A549 (cell line): ENCODE data around the gene BBX. TPM values are rescaled to one million over a fixed set of nuclear protein-coding genes. Genes with fewer than 3 reads are reported as not detected.

Experiments
- ATAC-seq, 2 experiments: fragments of 200-7000 bp in 1 of 2; fragments of >200 bp in 1 of 2; cut with Nextera tagmentation in 1 of 2; cut with Tn5 transposase in 1 of 2; 3 replicates each; pipeline versions ENCODE4 v1.8.0 to v1.9.1; 2018 to 2020; ENCODE audit warnings: mild to moderate bottlenecking in 1 of 2, moderate library complexity in 1 of 2
- CTCF ChIA-PET: fragments of 300-600 bp; sonication (Branson Sonifier 250); formaldehyde crosslinking; extraction: SDS; loops from one replicate; lab custom pipeline; 2021; ENCODE audit warnings: antibody characterized with exemption, inconsistent platforms; lab: Yijun Ruan, JAX
- POLR2A ChIA-PET: fragments of 350-600 bp; formaldehyde crosslinking; extraction: SDS; loops from one replicate; lab custom pipeline; 2021; ENCODE audit warnings: antibody characterized with exemption, inconsistent platforms; lab: Yijun Ruan, JAX
- DNase-seq, 2 experiments: peaks; one replicate each; pipeline versions ENCODE4 v3.0.0 to v3.0.0-alpha.2; 2011 to 2016; ENCODE audit warnings: low read depth in 1 of 2, low spot score in 1 of 2
- FAIRE-seq: peaks from 2 replicates; lab custom pipeline; 2011; peaks lifted over from hg19 to GRCh38; lab: Jason Lieb, UNC
- H3K27ac ChIP-seq, 2 experiments: fragments of >200 bp; sonication (Bioruptor Twin); formaldehyde crosslinking; 3 replicates each; pipeline ENCODE4 v1.5.1; 2016 to 2017
- H3K4me1 ChIP-seq: fragments of >200 bp; sonication (Bioruptor Twin); formaldehyde crosslinking; 3 replicates; pipeline ENCODE4 v1.6.1; 2016
- H3K4me2 ChIP-seq: fragments of >200 bp; sonication (Bioruptor Twin); formaldehyde crosslinking; 3 replicates; pipeline ENCODE4 v1.6.1; 2016
- H3K4me3 ChIP-seq: fragments of >200 bp; sonication (Bioruptor Twin); formaldehyde crosslinking; 3 replicates; pipeline ENCODE4 v1.5.1; 2016
- H3K9me3 ChIP-seq: fragments of >200 bp; sonication (Bioruptor Twin); formaldehyde crosslinking; 3 replicates; pipeline ENCODE4 v1.6.1; 2016
- ATOH8 ChIP-seq: fragments of 250-450 bp; sonication (Bioruptor Pico); IDR thresholded peaks from 2 replicates; pipeline ENCODE4 v1.5.0; 2020; ENCODE audit warnings: low read depth, mild to moderate bottlenecking, moderate library complexity
- ESRRA ChIP-seq: fragments of 150-350 bp; IDR thresholded peaks from 2 replicates; pipeline ENCODE4 v1.6.1; 2014; ENCODE audit warnings: mild to moderate bottlenecking, low read length, borderline replicate concordance
- FOSL2 ChIP-seq, 2 experiments: fragments of 450-650 bp in 1 of 2; fragments of >200 bp in 1 of 2; sonication (Bioruptor Twin) in 1 of 2; formaldehyde crosslinking; IDR thresholded peaks; 2 replicates each; pipeline versions ENCODE4 v1.5.0 to v1.6.1; 2016 to 2020; ENCODE audit warnings: mild to moderate bottlenecking in 1 of 2, moderate library complexity in 1 of 2
- GATA3 ChIP-seq: IDR thresholded peaks from 2 replicates; pipeline ENCODE4 v1.6.1; 2012; ENCODE audit warnings: borderline replicate concordance
- HEYL ChIP-seq: fragments of 250-450 bp; sonication (Bioruptor Pico); IDR thresholded peaks from 2 replicates; pipeline ENCODE4 v1.8.0; 2021; ENCODE audit warnings: mild to moderate bottlenecking, moderate library complexity
- HOXA7 ChIP-seq: fragments of 250-450 bp; sonication (Bioruptor Pico); IDR thresholded peaks from 2 replicates; pipeline ENCODE4 v1.5.0; 2020; ENCODE audit warnings: mild to moderate bottlenecking, moderate library complexity
- JUN ChIP-seq, 2 experiments: fragments of >200 bp; sonication (Bioruptor Twin); formaldehyde crosslinking; IDR thresholded peaks; 2 replicates in 1 of 2; 3 replicates in 1 of 2; pipeline ENCODE4 v1.6.1; 2016 to 2017
- KDM1A ChIP-seq: fragments of 200-600 bp; sonication (generic); IDR thresholded peaks from 2 replicates; pipeline ENCODE4 v1.6.1; 2016; ENCODE audit warnings: low read depth, mild to moderate bottlenecking
- MAFK ChIP-seq: fragments of 450-650 bp; IDR thresholded peaks from 2 replicates; pipeline ENCODE4 v1.6.1; 2014; ENCODE audit not compliant: partially characterized antibody
- MAX ChIP-seq: IDR thresholded peaks from 2 replicates; pipeline ENCODE4 v1.6.1; 2012
- NPAS2 ChIP-seq: fragments of 250-450 bp; sonication (Bioruptor Pico); IDR thresholded peaks from 2 replicates; pipeline ENCODE4 v1.8.0; 2022; ENCODE audit warnings: mild to moderate bottlenecking, moderate library complexity, borderline replicate concordance
- NR3C1 ChIP-seq: fragments of >200 bp; sonication (Bioruptor Twin); formaldehyde crosslinking; IDR thresholded peaks from 3 replicates; pipeline ENCODE4 v1.6.1; 2017
- PBX3 ChIP-seq: IDR thresholded peaks from 2 replicates; pipeline ENCODE4 v1.6.1; 2012
- POLR2A ChIP-seq: IDR thresholded peaks from 2 replicates; pipeline ENCODE4 v1.6.1; 2012; ENCODE audit warnings: mild to moderate bottlenecking, low read length
- POLR2AphosphoS2 ChIP-seq: conservative IDR thresholded peaks from 2 replicates; pipeline ENCODE4 v1.6.1; 2012; ENCODE audit warnings: low read length, improper control_type of control experiment, inconsistent platforms
- RARB ChIP-seq: fragments of 250-450 bp; sonication (Bioruptor Pico); IDR thresholded peaks from 2 replicates; pipeline ENCODE4 v1.8.0; 2021; ENCODE audit warnings: mild to moderate bottlenecking, moderate library complexity
- SMC3 ChIP-seq: fragments of >200 bp; sonication (Bioruptor Twin); formaldehyde crosslinking; IDR thresholded peaks from 3 replicates; pipeline ENCODE4 v1.6.1; 2018; ENCODE audit warnings: inconsistent platforms
- SREBF2 ChIP-seq: fragments of 450-650 bp; IDR thresholded peaks from 2 replicates; pipeline ENCODE4 v1.6.1; 2014; ENCODE audit warnings: mild to moderate bottlenecking, moderate library complexity
- TP53 ChIP-seq: fragments of 250-450 bp; sonication (Bioruptor Pico); IDR thresholded peaks from 2 replicates; pipeline ENCODE4 v1.5.0; 2021; ENCODE audit warnings: mild to moderate bottlenecking, moderate library complexity
- USF2 ChIP-seq: fragments of 450-650 bp; IDR thresholded peaks from 2 replicates; pipeline ENCODE4 v1.6.1; 2014; ENCODE audit warnings: antibody characterized with exemption
- ZC3H11A ChIP-seq: fragments of 450-650 bp; IDR thresholded peaks from 2 replicates; pipeline ENCODE4 v1.6.1; 2014; ENCODE audit warnings: antibody characterized with exemption, mild to moderate bottlenecking
- ZSCAN20 ChIP-seq: fragments of 250-450 bp; sonication (Bioruptor Pico); IDR thresholded peaks from 2 replicates; pipeline ENCODE4 v1.8.0; 2022; ENCODE audit warnings: mild to moderate bottlenecking, moderate library complexity
- WGBS: methylation state at CpG from one replicate; pipeline ENCODE4 v1.1.6; 2017; ENCODE audit errors: missing lambda C conversion rate; 5-methylcytosine and 5-hydroxymethylcytosine counted together
- polyA plus RNA-seq, 4 experiments: library from polyadenylated mRNA; depleted of rRNA in 3 of 4; stranded (reverse); fragments of >200 nt; fragmentation: RNase III in 1 of 4; extraction: RNeasy Plus Mini Kit Qiagen cat#74134 plus additional on column Dnase treatment in 1 of 4; gene quantifications; 2 replicates in 3 of 4; 3 replicates in 1 of 4; pipeline ENCODE4 v1.2.3, GENCODE V29; 2011 to 2017
- TF ChIP-seq, protein P1 (sequence below): fragments of >200 bp; sonication (Bioruptor Twin); formaldehyde crosslinking; IDR thresholded peaks from 3 replicates; pipeline ENCODE4 v1.5.1; 2016
- TF ChIP-seq, protein P2 (sequence below): fragments of 250-450 bp; sonication (Bioruptor Pico); IDR thresholded peaks from 2 replicates; pipeline ENCODE4 v1.5.0; 2021; ENCODE audit warnings: mild to moderate bottlenecking, moderate library complexity, borderline replicate concordance

The BBX gene
- polyA plus RNA-seq, 2 of the 4 experiments (the other 2 are of a cell fraction), result 16.7 to 62.8 TPM

GRCh38 chr3:107514453-107514852 lies 8.3 kb upstream of the BBX start (continued):
- TF ChIP-seq NPAS2, result no peak
- no peak for TF ChIP-seq MAX
- TF ChIP-seq MAFK, result no peak

DNA sequence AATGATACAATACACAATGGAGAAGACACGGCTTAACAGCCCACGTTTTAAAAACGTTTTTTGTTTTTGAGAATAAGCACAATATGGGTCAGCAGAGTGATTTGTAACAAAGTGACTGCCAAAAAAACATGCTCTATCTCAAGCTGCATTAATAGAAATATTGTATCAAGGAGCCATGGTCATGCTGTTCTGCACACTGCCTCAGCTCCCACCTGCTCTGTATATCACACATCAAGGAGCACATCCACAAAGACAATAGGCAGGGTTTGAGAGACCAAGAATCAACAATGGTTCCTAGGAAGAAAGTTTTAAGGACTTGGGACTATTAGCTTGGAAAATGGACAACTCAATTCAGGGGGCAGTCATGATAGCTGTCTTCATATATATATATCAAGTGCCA lies 6.3 kb upstream of the BBX start:
- H3K27ac ChIP-seq, result no peak overlapping the region
- H3K9me3 ChIP-seq, result no peaks in the 10 kb centered on the region
- FAIRE-seq (no peak), ATAC-seq (no peak), DNase-seq (no peak)
- TF ChIP-seq, protein P1, sequence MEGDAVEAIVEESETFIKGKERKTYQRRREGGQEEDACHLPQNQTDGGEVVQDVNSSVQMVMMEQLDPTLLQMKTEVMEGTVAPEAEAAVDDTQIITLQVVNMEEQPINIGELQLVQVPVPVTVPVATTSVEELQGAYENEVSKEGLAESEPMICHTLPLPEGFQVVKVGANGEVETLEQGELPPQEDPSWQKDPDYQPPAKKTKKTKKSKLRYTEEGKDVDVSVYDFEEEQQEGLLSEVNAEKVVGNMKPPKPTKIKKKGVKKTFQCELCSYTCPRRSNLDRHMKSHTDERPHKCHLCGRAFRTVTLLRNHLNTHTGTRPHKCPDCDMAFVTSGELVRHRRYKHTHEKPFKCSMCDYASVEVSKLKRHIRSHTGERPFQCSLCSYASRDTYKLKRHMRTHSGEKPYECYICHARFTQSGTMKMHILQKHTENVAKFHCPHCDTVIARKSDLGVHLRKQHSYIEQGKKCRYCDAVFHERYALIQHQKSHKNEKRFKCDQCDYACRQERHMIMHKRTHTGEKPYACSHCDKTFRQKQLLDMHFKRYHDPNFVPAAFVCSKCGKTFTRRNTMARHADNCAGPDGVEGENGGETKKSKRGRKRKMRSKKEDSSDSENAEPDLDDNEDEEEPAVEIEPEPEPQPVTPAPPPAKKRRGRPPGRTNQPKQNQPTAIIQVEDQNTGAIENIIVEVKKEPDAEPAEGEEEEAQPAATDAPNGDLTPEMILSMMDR, result no peak
- TF ChIP-seq ATOH8 (CRISPR knock-in tag) (no peak), POLR2A (no peak), GATA3 (no peak), FOSL2 (IDR thresholded peaks at IDR 0.05) (no peak), FOSL2 (CRISPR knock-in tag; IDR thresholded peaks at IDR 0.05) (no peak), POLR2AphosphoS2 (no peak)
- no peaks in the 10 kb centered on the region for H3K4me1 ChIP-seq
- H3K4me3 ChIP-seq, result no peak overlapping the region
- no peak overlapping the region for H3K4me2 ChIP-seq
- ChIA-PET POLR2A (no interaction called here), CTCF (interaction anchor here (1.1 kb wide), 1 partner anchor 87 kb away, joined by 3 read pairs; no protein-coding TSS in a partner anchor)
- 31% methylated on average over 3 of the region's 3 CpGs for WGBS

- Histone ChIP-seq H3K9me3 (no peaks in the 10 kb centered on the region), H3K4me1 (0 out of 3 replicates have a peak, but pooled peaks cover 5% of the 10 kb centered on the region), H3K27ac (no peak overlapping the region), H3K4me2 (no peak overlapping the region), H3K4me3 (no peak overlapping the region)
- no peak for DNase-seq
- ChIA-PET POLR2A (no interaction called here), CTCF (interaction anchor here (0.7 to 1.6 kb wide), 2 partner anchors 12 to 149 kb away, joined by 3 to 4 read pairs; no protein-coding TSS in a partner anchor)
- no peak for FAIRE-seq
- ATAC-seq, result no peak
- TF ChIP-seq MAFK, result no peak
- 74% methylated on average over 4 of the region's 4 CpGs for WGBS
Measured at GRCh38 chr3:107520535-107520934, 2.2 kb upstream of the BBX start.

GRCh38 chr3:107521469-107522059 lies 1.2 kb upstream of the BBX start:
- peaks cover 11% of the 10 kb centered on the region; the same call in 2 of the 3 replicates for H3K4me1 ChIP-seq
- no peak for ATAC-seq
- H3K9me3 ChIP-seq, result no peaks in the 10 kb centered on the region
- no peak overlapping the region for H3K4me3 ChIP-seq
- H3K27ac ChIP-seq, result no peak overlapping the region
- ChIA-PET POLR2A (interaction anchor here (1.7 kb wide), 1 partner anchor 92 kb away, joined by 8 read pairs; no protein-coding TSS in a partner anchor), CTCF (interaction anchor here (1.0 to 1.6 kb wide), 3 partner anchors 11 to 286 kb away, joined by 3 read pairs; no protein-coding TSS in a partner anchor)
- FAIRE-seq, result no peak
- no peak overlapping the region; the same call in 2 of the 3 replicates for H3K4me2 ChIP-seq
- DNase-seq, result no peak
- WGBS, result 81% methylated on average over 3 of the region's 3 CpGs
- TF ChIP-seq SMC3 (no peak), KDM1A (no peak), ZSCAN20 (CRISPR knock-in tag) (no peak), TP53 (CRISPR knock-in tag) (no peak), ZC3H11A (no peak), MAX (no peak), NPAS2 (no peak), RARB (no peak), HOXA7 (CRISPR knock-in tag) (no peak), FOSL2 (IDR thresholded peaks at IDR 0.05) (no peak), FOSL2 (CRISPR knock-in tag; IDR thresholded peaks at IDR 0.05) (no peak), NR3C1 (no peak), ESRRA (no peak), JUN (IDR thresholded peaks at IDR 0.05) (no peak), PBX3 (no peak), HEYL (CRISPR knock-in tag) (no peak), SREBF2 (no peak), USF2 (no peak), MAFK (no peak)
- TF ChIP-seq, protein P2, sequence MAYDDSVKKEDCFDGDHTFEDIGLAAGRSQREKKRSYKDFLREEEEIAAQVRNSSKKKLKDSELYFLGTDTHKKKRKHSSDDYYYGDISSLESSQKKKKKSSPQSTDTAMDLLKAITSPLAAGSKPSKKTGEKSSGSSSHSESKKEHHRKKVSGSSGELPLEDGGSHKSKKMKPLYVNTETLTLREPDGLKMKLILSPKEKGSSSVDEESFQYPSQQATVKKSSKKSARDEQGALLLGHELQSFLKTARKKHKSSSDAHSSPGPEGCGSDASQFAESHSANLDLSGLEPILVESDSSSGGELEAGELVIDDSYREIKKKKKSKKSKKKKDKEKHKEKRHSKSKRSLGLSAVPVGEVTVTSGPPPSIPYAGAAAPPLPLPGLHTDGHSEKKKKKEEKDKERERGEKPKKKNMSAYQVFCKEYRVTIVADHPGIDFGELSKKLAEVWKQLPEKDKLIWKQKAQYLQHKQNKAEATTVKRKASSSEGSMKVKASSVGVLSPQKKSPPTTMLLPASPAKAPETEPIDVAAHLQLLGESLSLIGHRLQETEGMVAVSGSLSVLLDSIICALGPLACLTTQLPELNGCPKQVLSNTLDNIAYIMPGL (CRISPR knock-in tag), result no peak
